OCI-LY3 (cell line): ENCODE data around the gene PIGX.

Source experiments
- H2AFZ ChIP-seq: fragments of 200-600, 300-600 bp; shearing (Covaris generic); 2 replicates; pipeline ENCODE4 v1.6.0; 2014; ENCODE audit warnings: antibody characterized with exemption, low read depth, low read length
- H3K27ac ChIP-seq: fragments of 200-600, 300-600 bp; sonication (generic); 2 replicates; pipeline ENCODE4 v1.5.1; 2014; ENCODE audit warnings: mild to moderate bottlenecking, low read length, moderate library complexity, mixed read lengths
- H3K27me3 ChIP-seq: fragments of 200-600, 300-600 bp; sonication (generic); 2 replicates; pipeline ENCODE4 v1.6.1; 2014; ENCODE audit warnings: low read depth, low read length, mixed read lengths
- H3K36me3 ChIP-seq: fragments of 200-600, 300-600 bp; sonication (generic); replicated peaks from 2 replicates; pipeline ENCODE3; 2014; ENCODE audit warnings: low read depth, low read length, mixed read lengths
- H3K4me1 ChIP-seq: fragments of 300-600, 200-600 bp; sonication (generic); 2 replicates; pipeline ENCODE4 v1.6.1; 2014; ENCODE audit warnings: low read length, mixed read lengths
- H3K4me2 ChIP-seq: fragments of 200-600, 300-600 bp; sonication (generic); 2 replicates; pipeline ENCODE4 v1.6.1; 2014; ENCODE audit warnings: low read length, mixed read lengths
- H3K4me3 ChIP-seq: fragments of 300-600, 200-600 bp; sonication (generic); 2 replicates; pipeline ENCODE4 v1.5.1; 2014; ENCODE audit warnings: antibody characterized with exemption, mild to moderate bottlenecking, low read length, moderate library complexity
- H3K79me2 ChIP-seq: fragments of 300-600, 200-600 bp; shearing (Covaris generic); 2 replicates; pipeline ENCODE4 v1.6.1; 2014; ENCODE audit warnings: mild to moderate bottlenecking, low read length, mixed read lengths
- H3K9ac ChIP-seq: fragments of 300-600, 200-600 bp; shearing (Covaris generic); 2 replicates; pipeline ENCODE4 v1.6.0; 2014; ENCODE audit warnings: mild to moderate bottlenecking, low read length, moderate library complexity
- H3K9me3 ChIP-seq: fragments of 200-600, 300-600 bp; shearing (Covaris generic); 2 replicates; pipeline ENCODE4 v1.6.1; 2014; ENCODE audit warnings: low read length, mixed read lengths; ENCODE audit not compliant: insufficient read depth
- H4K20me1 ChIP-seq: fragments of 200-600, 300-600 bp; sonication (generic); 2 replicates; pipeline ENCODE4 v1.6.1; 2016; ENCODE audit warnings: low read length, mixed read lengths; ENCODE audit not compliant: insufficient read depth
- EZH2phosphoT487 ChIP-seq: fragments of 200-600 bp; shearing (Covaris generic); IDR thresholded peaks from 2 replicates; pipeline ENCODE4 v1.6.1; 2018; ENCODE audit warnings: antibody characterized with exemption, mixed run types, low read depth
- TF ChIP-seq, protein P1 (sequence below): fragments of 200-600, 300-600 bp; sonication (generic); IDR thresholded peaks from 2 replicates; pipeline ENCODE4 v1.5.1; 2014; ENCODE audit warnings: antibody characterized with exemption, low read length, low read depth

Gene PIGX

DNA sequence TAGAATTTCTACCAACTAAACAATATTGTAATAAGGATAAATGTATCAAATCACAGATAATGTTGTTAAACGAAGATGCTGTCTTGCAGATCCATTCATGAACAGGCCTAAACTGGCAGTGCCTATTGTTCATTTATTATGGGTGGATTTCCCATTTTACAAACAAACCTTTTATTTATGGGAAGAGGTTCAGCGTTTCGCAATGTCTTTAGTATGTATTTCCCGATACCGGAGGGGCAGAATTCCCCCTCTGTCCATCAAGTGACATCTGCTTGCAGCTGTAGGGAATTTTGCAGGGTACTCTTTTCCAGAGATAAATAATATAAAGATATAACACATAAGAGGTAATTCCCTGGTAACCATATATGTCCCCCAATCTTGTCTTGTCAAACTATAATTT is 5.8 kb upstream of the PIGX start:
- no peaks in the 10 kb centered on the region; the same call in 1 of the 2 replicates for H4K20me1 ChIP-seq
- peaks cover 6% of the 10 kb centered on the region; the same call in 1 of the 2 replicates for H3K4me1 ChIP-seq
- no peak overlapping the region for H3K27ac ChIP-seq
- no peak overlapping the region for H3K9ac ChIP-seq
- no peaks in the 10 kb centered on the region for H3K27me3 ChIP-seq
- H2AFZ ChIP-seq = no peak overlapping the region
- no peak overlapping the region for H3K4me2 ChIP-seq
- no peaks in the 10 kb centered on the region for H3K79me2 ChIP-seq
- H3K4me3 ChIP-seq = no peak overlapping the region
- no peaks in the 10 kb centered on the region for H3K9me3 ChIP-seq
- TF ChIP-seq, protein P1, sequence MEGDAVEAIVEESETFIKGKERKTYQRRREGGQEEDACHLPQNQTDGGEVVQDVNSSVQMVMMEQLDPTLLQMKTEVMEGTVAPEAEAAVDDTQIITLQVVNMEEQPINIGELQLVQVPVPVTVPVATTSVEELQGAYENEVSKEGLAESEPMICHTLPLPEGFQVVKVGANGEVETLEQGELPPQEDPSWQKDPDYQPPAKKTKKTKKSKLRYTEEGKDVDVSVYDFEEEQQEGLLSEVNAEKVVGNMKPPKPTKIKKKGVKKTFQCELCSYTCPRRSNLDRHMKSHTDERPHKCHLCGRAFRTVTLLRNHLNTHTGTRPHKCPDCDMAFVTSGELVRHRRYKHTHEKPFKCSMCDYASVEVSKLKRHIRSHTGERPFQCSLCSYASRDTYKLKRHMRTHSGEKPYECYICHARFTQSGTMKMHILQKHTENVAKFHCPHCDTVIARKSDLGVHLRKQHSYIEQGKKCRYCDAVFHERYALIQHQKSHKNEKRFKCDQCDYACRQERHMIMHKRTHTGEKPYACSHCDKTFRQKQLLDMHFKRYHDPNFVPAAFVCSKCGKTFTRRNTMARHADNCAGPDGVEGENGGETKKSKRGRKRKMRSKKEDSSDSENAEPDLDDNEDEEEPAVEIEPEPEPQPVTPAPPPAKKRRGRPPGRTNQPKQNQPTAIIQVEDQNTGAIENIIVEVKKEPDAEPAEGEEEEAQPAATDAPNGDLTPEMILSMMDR = no peak
- no peak for TF ChIP-seq EZH2phosphoT487
- no peaks in the 10 kb centered on the region for H3K36me3 ChIP-seq

DNA sequence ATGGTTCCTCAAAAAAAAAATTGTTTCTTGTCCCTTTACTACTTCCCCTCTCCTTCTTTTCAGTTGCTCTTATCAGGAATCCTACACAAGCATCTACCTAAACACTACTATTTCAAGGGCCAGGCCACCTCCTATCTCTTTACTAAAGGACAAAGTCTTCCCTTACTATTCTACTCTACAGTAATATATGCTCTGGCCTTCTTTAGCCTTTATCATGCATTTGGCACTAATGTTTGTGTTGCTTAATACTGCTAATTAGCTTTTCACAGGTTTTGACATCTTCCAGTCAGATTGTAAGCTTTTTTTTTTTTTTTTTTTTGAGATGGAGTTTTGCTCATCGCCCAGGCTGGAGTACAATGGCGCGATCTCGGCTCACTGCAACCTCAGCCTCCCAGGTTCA is 5.4 kb upstream of the PIGX start:
- no peak for TF ChIP-seq EZH2phosphoT487
- TF ChIP-seq, protein P1 = no peak
- Histone ChIP-seq H2AFZ (no peak overlapping the region), H3K79me2 (no peaks in the 10 kb centered on the region), H4K20me1 (no peaks in the 10 kb centered on the region; the same call in 1 of the 2 replicates), H3K9me3 (no peaks in the 10 kb centered on the region), H3K4me3 (no peak overlapping the region), H3K27ac (no peak overlapping the region), H3K4me1 (peaks cover 6% of the 10 kb centered on the region; the same call in 1 of the 2 replicates), H3K9ac (no peak overlapping the region), H3K36me3 (no peaks in the 10 kb centered on the region), H3K4me2 (no peak overlapping the region), H3K27me3 (no peaks in the 10 kb centered on the region)

DNA sequence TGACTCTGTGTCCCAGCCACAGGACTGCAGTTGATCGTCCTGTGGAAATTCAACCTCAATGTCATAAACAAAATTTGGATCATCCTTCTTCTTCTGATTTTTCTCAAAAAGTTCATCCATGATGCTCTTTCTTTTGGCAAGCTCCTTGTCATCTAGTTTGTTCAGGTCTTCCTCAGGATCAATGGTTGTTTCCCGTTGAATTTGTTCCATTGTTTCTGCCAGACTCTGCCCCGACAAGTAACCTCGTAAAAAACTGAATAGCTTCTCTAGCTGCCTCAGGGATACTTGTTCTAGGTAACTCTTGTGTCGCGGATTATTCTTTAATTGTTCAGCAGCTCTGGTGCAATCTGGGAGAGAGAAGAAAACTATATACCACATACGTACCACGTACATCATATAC is 4.6 kb upstream of the PIGX start:
- no peak for TF ChIP-seq EZH2phosphoT487
- no peak overlapping the region for H2AFZ ChIP-seq
- peaks cover 6% of the 10 kb centered on the region; the same call in 1 of the 2 replicates for H3K4me1 ChIP-seq
- no peak overlapping the region for H3K27ac ChIP-seq
- H3K4me2 ChIP-seq = no peak overlapping the region
- H4K20me1 ChIP-seq = no peaks in the 10 kb centered on the region; the same call in 1 of the 2 replicates
- no peaks in the 10 kb centered on the region for H3K9me3 ChIP-seq
- peaks cover under 1% of the 10 kb centered on the region; the same call in 1 of the 2 replicates for H3K79me2 ChIP-seq
- H3K36me3 ChIP-seq = no peaks in the 10 kb centered on the region
- no peak overlapping the region for H3K9ac ChIP-seq
- no peaks in the 10 kb centered on the region for H3K27me3 ChIP-seq
- no peak overlapping the region for H3K4me3 ChIP-seq

DNA sequence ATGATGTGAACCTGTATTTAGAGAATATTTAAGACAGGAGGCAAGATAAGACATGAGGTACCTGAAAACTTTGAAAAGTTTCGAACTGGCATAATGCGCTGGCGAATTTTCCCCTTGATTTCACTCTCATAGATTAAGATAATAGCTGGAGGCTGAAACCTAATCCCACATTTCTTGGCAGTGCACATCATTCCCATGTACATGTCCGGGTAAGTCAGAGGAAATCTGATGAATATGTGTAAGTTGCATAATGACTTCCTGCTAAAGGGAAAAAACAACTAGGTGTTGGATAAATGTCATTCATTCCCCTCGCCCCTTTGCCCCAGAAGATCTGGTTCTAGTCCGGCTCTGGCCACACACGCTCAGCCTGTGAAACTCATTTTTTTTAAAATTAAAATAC is 3.7 kb upstream of the PIGX start:
- no peak overlapping the region for H2AFZ ChIP-seq
- no peak overlapping the region for H3K27ac ChIP-seq
- H3K4me3 ChIP-seq = no peak overlapping the region
- H3K79me2 ChIP-seq = peaks cover 9% of the 10 kb centered on the region
- peaks cover 6% of the 10 kb centered on the region; the same call in 1 of the 2 replicates for H3K4me1 ChIP-seq
- no peaks in the 10 kb centered on the region for H3K27me3 ChIP-seq
- no peaks in the 10 kb centered on the region; the same call in 1 of the 2 replicates for H4K20me1 ChIP-seq
- H3K9ac ChIP-seq = no peak overlapping the region
- H3K9me3 ChIP-seq = no peaks in the 10 kb centered on the region
- no peak overlapping the region for H3K4me2 ChIP-seq
- TF ChIP-seq EZH2phosphoT487 = no peak
- TF ChIP-seq, protein P1 = no peak
- H3K36me3 ChIP-seq = no peaks in the 10 kb centered on the region
